ENCODE measurements around the gene NONO.

GRCh38 chrX:71239781-71240180, 43.7 kb upstream of the NONO start:
- TF ChIP-seq CTCF (IDR thresholded peaks at IDR 0.05), result no peak
- TF ChIP-seq ZFX (IDR thresholded peaks at IDR 0.05; ENCODE audit: borderline replicate concordance), result no peak

Data from 22Rv1 (cell line).